Esophagus squamous epithelium (tissue), 5 donors: ENCODE measurements around the gene ACTR1B. TPM values are rescaled to one million over a fixed set of nuclear protein-coding genes. Genes with fewer than 3 reads are reported as not detected.
"Not testable (repeated sequence)": the region's sequence is repeated elsewhere in the genome, so short reads cannot be mapped to it uniquely, and the experiment has no call there.

ENCODE experiments used
- DNase-seq: peaks from one replicate; lab custom pipeline; 2025; lab: John Stamatoyannopoulos, UW
- H3K27ac ChIP-seq, 4 donors: fragments of 200-600 bp; sonication (generic); one replicate each; pipeline ENCODE4 v1.5.1; 2016 to 2019; ENCODE audit warnings: mild to moderate bottlenecking in 1 of 4
- H3K27me3 ChIP-seq, 4 donors: fragments of 200-600 bp; sonication (generic); 1 replicate in 3 of 4; 2 replicates in 1 of 4; pipeline versions ENCODE4 v1.5.1 to v1.6.0; 2017 to 2021; ENCODE audit warnings: antibody characterized with exemption in 1 of 4
- H3K36me3 ChIP-seq, 3 donors: fragments of 200-600 bp; sonication (generic); one replicate each; pipeline ENCODE4 v1.5.1; 2016 to 2019
- H3K4me1 ChIP-seq, 3 donors: fragments of 200-600 bp; sonication (generic); one replicate each; pipeline ENCODE4 v1.5.1; 2017 to 2019
- H3K4me3 ChIP-seq, 4 donors: fragments of 200-600 bp; sonication (generic); 1 replicate in 3 of 4; 2 replicates in 1 of 4; pipeline ENCODE4 v1.5.1; 2016 to 2019; ENCODE audit warnings: mild to moderate bottlenecking in 2 of 4, moderate library complexity in 1 of 4
- H3K9me3 ChIP-seq, 3 donors: fragments of 200-600 bp; sonication (generic); one replicate each; pipeline ENCODE4 v1.5.1; 2016 to 2019
- POLR2A ChIP-seq, 4 donors: fragments of 450-650 bp; IDR thresholded peaks; one replicate each; pipeline ENCODE4 v1.6.1; 2017; ENCODE audit warnings: antibody characterized with exemption in 4 of 4, mild to moderate bottlenecking in 4 of 4, moderate library complexity in 3 of 4
- WGBS, 2 donors: methylation state at CpG; one replicate each; pipeline ENCODE4 v1.1.5; 2018; 5-methylcytosine and 5-hydroxymethylcytosine counted together
- intact Hi-C: fragments of 100-400 bp; cut with DNase I; formaldehyde crosslinking; loops from one replicate; pipeline ENCODE4 v1.15.0; 2022
- total RNA-seq, 4 donors: library from RNA; depleted of rRNA; stranded (reverse); fragments of >200 nt; gene quantifications; one replicate each; pipeline ENCODE4 v1.1.0, GENCODE V29; 2016
- TF ChIP-seq, protein P1 (sequence below), 6 experiments: fragments of 450-650 bp in 4 of 6; fragments of 200-600 bp in 2 of 6; sonication (generic) in 2 of 6; IDR thresholded peaks; one replicate each; pipeline ENCODE4 v1.5.1; 2016 to 2019; ENCODE audit warnings: antibody characterized with exemption in 6 of 6, mild to moderate bottlenecking in 4 of 6, moderate library complexity in 4 of 6
- donor health status: DM: yes; HTN: yes; CAD: no.

The ACTR1B gene
- total RNA-seq, 4 donors from 2014 or later: 29.3 to 57.8 (median 47.5) TPM

- no peak for DNase-seq
- intact Hi-C loops: loop anchor here (10.0 kb wide), 1 partner anchor 99 kb away; no protein-coding TSS in a partner anchor
- H3K36me3 ChIP-seq: no peaks in the 10 kb centered on the region
- TF ChIP-seq, protein P1, sequence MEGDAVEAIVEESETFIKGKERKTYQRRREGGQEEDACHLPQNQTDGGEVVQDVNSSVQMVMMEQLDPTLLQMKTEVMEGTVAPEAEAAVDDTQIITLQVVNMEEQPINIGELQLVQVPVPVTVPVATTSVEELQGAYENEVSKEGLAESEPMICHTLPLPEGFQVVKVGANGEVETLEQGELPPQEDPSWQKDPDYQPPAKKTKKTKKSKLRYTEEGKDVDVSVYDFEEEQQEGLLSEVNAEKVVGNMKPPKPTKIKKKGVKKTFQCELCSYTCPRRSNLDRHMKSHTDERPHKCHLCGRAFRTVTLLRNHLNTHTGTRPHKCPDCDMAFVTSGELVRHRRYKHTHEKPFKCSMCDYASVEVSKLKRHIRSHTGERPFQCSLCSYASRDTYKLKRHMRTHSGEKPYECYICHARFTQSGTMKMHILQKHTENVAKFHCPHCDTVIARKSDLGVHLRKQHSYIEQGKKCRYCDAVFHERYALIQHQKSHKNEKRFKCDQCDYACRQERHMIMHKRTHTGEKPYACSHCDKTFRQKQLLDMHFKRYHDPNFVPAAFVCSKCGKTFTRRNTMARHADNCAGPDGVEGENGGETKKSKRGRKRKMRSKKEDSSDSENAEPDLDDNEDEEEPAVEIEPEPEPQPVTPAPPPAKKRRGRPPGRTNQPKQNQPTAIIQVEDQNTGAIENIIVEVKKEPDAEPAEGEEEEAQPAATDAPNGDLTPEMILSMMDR (IDR thresholded peaks at IDR 0.05): no peak
- no peak for TF ChIP-seq POLR2A (IDR thresholded peaks at IDR 0.05)
- H3K27ac ChIP-seq: no peak overlapping the region
- H3K4me1 ChIP-seq: peaks cover 0 to 5% (median 0%) of the 10 kb centered on the region in 3 donors
- H3K9me3 ChIP-seq: no peaks in the 10 kb centered on the region
- H3K27me3 ChIP-seq: no peaks in the 10 kb centered on the region
- no peak overlapping the region for H3K4me3 ChIP-seq
Measured at GRCh38 chr2:97693476-97693875, 29.6 kb upstream of the ACTR1B start.

DNA sequence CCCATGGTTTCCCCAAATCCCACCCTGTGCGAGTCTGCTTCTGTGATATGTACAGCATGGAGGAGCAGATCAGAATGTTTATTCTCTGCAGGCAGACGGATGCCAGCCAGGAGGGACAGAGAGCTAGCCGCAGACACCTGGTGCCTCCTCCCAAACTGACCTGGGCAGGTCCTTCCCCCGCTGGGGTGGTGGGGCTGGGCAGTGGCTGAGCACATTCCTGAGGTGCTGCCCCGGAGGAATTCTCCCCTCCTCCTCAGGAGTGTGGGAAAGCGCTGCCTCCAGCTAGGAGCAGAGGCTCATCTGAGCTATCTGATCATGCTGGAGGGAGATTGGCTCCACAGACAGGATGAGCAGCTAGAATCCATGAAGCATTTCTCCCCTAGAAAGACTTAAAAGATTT, 27.3 kb upstream of the ACTR1B start:
- no peaks in the 10 kb centered on the region for H3K4me1 ChIP-seq
- DNase-seq: no peak
- H3K9me3 ChIP-seq: no peaks in the 10 kb centered on the region
- no peaks in the 10 kb centered on the region for H3K27me3 ChIP-seq
- no peaks in the 10 kb centered on the region for H3K36me3 ChIP-seq
- TF ChIP-seq, protein P1 (IDR thresholded peaks at IDR 0.05): no peak
- no peak for TF ChIP-seq POLR2A (IDR thresholded peaks at IDR 0.05)
- WGBS, 2 donors: 90 to 100% methylated on average over 1 to 2 of the region's 6 CpGs
- no peak overlapping the region for H3K27ac ChIP-seq
- no peak overlapping the region for H3K4me3 ChIP-seq
- intact Hi-C loops: loop anchor here (10.0 kb wide), 1 partner anchor 96 kb away; no protein-coding TSS in a partner anchor

- 68 to 82% methylated on average over 8 to 9 of the region's 11 CpGs for WGBS, 2 donors
Measured at GRCh38 chr2:97688062-97688827, 24.4 kb upstream of the ACTR1B start.

GRCh38 chr2:97687235-97687634, 23.4 kb upstream of the ACTR1B start:
- 78 to 83% methylated on average over 2 of the region's 3 CpGs for WGBS, 2 donors
- H3K27ac ChIP-seq, H3K4me1 ChIP-seq, H3K36me3 ChIP-seq, H3K9me3 ChIP-seq, DNase-seq, H3K27me3 ChIP-seq, intact Hi-C loops, H3K4me3 ChIP-seq: not testable (repeated sequence)

More at GRCh38 chr2:97688062-97688827, 24.4 kb upstream of the ACTR1B start:
- no peak overlapping the region for H3K27ac ChIP-seq
- intact Hi-C loops: no loop called here
- H3K36me3 ChIP-seq: no peaks in the 10 kb centered on the region
- no peaks in the 10 kb centered on the region for H3K27me3 ChIP-seq
- TF ChIP-seq POLR2A (IDR thresholded peaks at IDR 0.05): no peak
- TF ChIP-seq, protein P1 (IDR thresholded peaks at IDR 0.05): no peak
- no peak overlapping the region for H3K4me3 ChIP-seq
- H3K4me1 ChIP-seq: no peaks in the 10 kb centered on the region
- DNase-seq: no peak
- H3K9me3 ChIP-seq: no peaks in the 10 kb centered on the region

- no peak overlapping the region for H3K4me3 ChIP-seq
- TF ChIP-seq, protein P1 (IDR thresholded peaks at IDR 0.05): no peak
- no peak for TF ChIP-seq POLR2A (IDR thresholded peaks at IDR 0.05)
- H3K36me3 ChIP-seq: no peaks in the 10 kb centered on the region
- 84 to 100% methylated on average over 1 of the region's 1 CpG for WGBS, 2 donors
- DNase-seq: no peak
- H3K4me1 ChIP-seq: no peaks in the 10 kb centered on the region
- H3K9me3 ChIP-seq: no peaks in the 10 kb centered on the region
- no peaks in the 10 kb centered on the region for H3K27me3 ChIP-seq
- intact Hi-C loops: no loop called here
- no peak overlapping the region for H3K27ac ChIP-seq
Measured at GRCh38 chr2:97678298-97678697, 14.5 kb upstream of the ACTR1B start.
